ENCODE measurements around the gene CKS1B.

The CKS1B gene

GRCh38 chr1:154974102-154974807 lies at the start of gene CKS1B:
CKS1B (plus strand) TSS chr1:154974681; CDS start chr1:154974746, 65 bp downstream.
- DNase-seq = peak; percentile 100

GRCh38 chr1:154925335-154926170 lies 48.9 kb upstream of the CKS1B start:
- no peak for DNase-seq

- no peak for DNase-seq
Measured at GRCh38 chr1:154926201-154926600, 48.3 kb upstream of the CKS1B start.

GRCh38 chr1:154931940-154932487 lies 42.5 kb upstream of the CKS1B start:
- no peak for DNase-seq

- no peak for DNase-seq
Measured at GRCh38 chr1:154934358-154934948, 40.0 kb upstream of the CKS1B start.

- DNase-seq = no peak
Measured at GRCh38 chr1:154935749-154936554, 38.5 kb upstream of the CKS1B start.

GRCh38 chr1:154936555-154937084 lies 37.9 kb upstream of the CKS1B start, which contains the start of gene PMVK:
PMVK (minus strand) TSS chr1:154936719; CDS start chr1:154936685, 34 bp downstream.
- DNase-seq = peak; percentile 94

GRCh38 chr1:154937085-154937987 lies 37.1 kb upstream of the CKS1B start:
- peak; percentile 87 for DNase-seq

- DNase-seq = no peak
Measured at GRCh38 chr1:154937988-154938386, 36.5 kb upstream of the CKS1B start.

- DNase-seq = no peak
Measured at GRCh38 chr1:154938604-154939399, 35.7 kb upstream of the CKS1B start.

GRCh38 chr1:154940213-154940560 lies 34.3 kb upstream of the CKS1B start:
- DNase-seq = no peak

- no peak for DNase-seq
Measured at GRCh38 chr1:154940651-154941194, 33.8 kb upstream of the CKS1B start.

GRCh38 chr1:154941333-154942013 lies 33.0 kb upstream of the CKS1B start:
- no peak for DNase-seq

- peak; percentile 34 for DNase-seq
Measured at GRCh38 chr1:154943649-154944400, 30.7 kb upstream of the CKS1B start.

- no peak for DNase-seq
Measured at GRCh38 chr1:154944401-154945159, 29.9 kb upstream of the CKS1B start.

GRCh38 chr1:154945160-154945961 lies 29.1 kb upstream of the CKS1B start:
- no peak for DNase-seq
